Uterus (tissue), 2 donors: ENCODE results near the gene TMEM266.

Experiments
- POLR2A ChIP-seq, 2 donors: fragments of 450-650 bp; IDR thresholded peaks; one replicate each; pipeline ENCODE4 v1.6.1; 2016; ENCODE audit warnings: antibody characterized with exemption in 2 of 2, mild to moderate bottlenecking in 1 of 2, moderate library complexity in 1 of 2
- TF ChIP-seq, protein P1 (sequence below), 4 experiments: fragments of 200-600 bp in 2 of 4; fragments of 450-650 bp in 2 of 4; sonication (generic) in 2 of 4; IDR thresholded peaks; one replicate each; pipeline ENCODE4 v1.5.1; 2016 to 2019; ENCODE audit warnings: antibody characterized with exemption in 4 of 4, mild to moderate bottlenecking in 2 of 4, moderate library complexity in 1 of 4

DNA sequence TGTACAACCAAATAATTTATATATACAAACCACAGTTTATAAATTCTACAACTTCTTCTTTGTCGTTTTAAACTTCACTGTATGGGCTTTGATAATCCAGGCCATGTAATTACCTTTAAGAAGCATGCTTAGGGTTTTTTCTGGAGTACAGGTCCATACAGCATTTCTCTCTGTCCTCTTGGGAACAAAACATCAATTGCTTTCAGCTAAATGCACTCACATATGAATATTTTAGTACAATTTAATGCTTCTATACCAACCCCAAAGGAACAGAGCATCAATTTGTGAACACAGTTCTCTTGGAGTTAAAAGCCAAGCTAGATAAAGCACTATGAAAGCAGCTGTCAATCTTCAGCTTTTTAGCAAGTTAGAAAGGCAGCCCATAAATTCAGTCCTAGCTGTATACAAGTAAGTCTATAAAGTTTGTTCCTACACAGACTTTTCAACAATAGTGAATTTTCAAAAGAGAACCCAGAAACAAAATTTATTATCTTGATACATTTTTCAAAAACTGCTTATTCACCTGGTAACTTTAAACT, 185.4 kb downstream of the TMEM266 start:
- TF ChIP-seq, protein P1, sequence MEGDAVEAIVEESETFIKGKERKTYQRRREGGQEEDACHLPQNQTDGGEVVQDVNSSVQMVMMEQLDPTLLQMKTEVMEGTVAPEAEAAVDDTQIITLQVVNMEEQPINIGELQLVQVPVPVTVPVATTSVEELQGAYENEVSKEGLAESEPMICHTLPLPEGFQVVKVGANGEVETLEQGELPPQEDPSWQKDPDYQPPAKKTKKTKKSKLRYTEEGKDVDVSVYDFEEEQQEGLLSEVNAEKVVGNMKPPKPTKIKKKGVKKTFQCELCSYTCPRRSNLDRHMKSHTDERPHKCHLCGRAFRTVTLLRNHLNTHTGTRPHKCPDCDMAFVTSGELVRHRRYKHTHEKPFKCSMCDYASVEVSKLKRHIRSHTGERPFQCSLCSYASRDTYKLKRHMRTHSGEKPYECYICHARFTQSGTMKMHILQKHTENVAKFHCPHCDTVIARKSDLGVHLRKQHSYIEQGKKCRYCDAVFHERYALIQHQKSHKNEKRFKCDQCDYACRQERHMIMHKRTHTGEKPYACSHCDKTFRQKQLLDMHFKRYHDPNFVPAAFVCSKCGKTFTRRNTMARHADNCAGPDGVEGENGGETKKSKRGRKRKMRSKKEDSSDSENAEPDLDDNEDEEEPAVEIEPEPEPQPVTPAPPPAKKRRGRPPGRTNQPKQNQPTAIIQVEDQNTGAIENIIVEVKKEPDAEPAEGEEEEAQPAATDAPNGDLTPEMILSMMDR (IDR thresholded peaks at IDR 0.05), result no peak
- no peak for TF ChIP-seq POLR2A (IDR thresholded peaks at IDR 0.05)
